Hepatocyte (in vitro differentiated cells): ENCODE measurements around the gene ADRB2. TPM values are rescaled to one million over a fixed set of nuclear protein-coding genes. Genes with fewer than 3 reads are reported as not detected.

Experiments
- DNase-seq: peaks from one replicate; pipeline ENCODE4 v3.0.0-alpha.2; 2016; ENCODE audit warnings: low spot score
- H2AFZ ChIP-seq: fragments of 200-600 bp; sonication (generic); 2 replicates; pipeline ENCODE4 v1.6.0; 2016; ENCODE audit warnings: antibody characterized with exemption, mild to moderate bottlenecking
- H3K27ac ChIP-seq: fragments of 200-600 bp; sonication (generic); 2 replicates; pipeline ENCODE4 v1.5.1; 2016; ENCODE audit warnings: mild to moderate bottlenecking
- H3K27me3 ChIP-seq: fragments of 200-600 bp; sonication (generic); 2 replicates; pipeline ENCODE4 v1.6.1; 2016
- H3K36me3 ChIP-seq: fragments of 200-600 bp; sonication (generic); replicated peaks from 2 replicates; pipeline ENCODE4 v1.5.1; 2016; ENCODE audit warnings: low read depth; ENCODE audit not compliant: insufficient read depth
- H3K4me1 ChIP-seq: fragments of 200-600 bp; sonication (generic); 2 replicates; pipeline ENCODE4 v1.5.1; 2016; ENCODE audit warnings: mild to moderate bottlenecking, moderate library complexity; ENCODE audit not compliant: insufficient read depth
- H3K4me2 ChIP-seq: fragments of 200-600 bp; sonication (generic); 2 replicates; pipeline ENCODE4 v1.6.0; 2016
- H3K4me3 ChIP-seq: fragments of 200-600 bp; sonication (generic); 2 replicates; pipeline ENCODE4 v1.5.1; 2016; ENCODE audit warnings: mild to moderate bottlenecking
- H3K79me2 ChIP-seq: fragments of 200-600 bp; sonication (generic); 2 replicates; pipeline ENCODE4 v1.6.0; 2017; ENCODE audit warnings: mild to moderate bottlenecking
- H3K9me2 ChIP-seq: fragments of 200-600 bp; sonication (generic); replicated peaks from 2 replicates; pipeline ENCODE4 v1.6.0; 2017; ENCODE audit warnings: mild to moderate bottlenecking; ENCODE audit not compliant: insufficient read depth
- H3K9me3 ChIP-seq: fragments of 200-600 bp; sonication (generic); 2 replicates; pipeline ENCODE4 v1.5.1; 2016; ENCODE audit warnings: low read depth, mild to moderate bottlenecking
- H4K20me1 ChIP-seq: fragments of 200-600 bp; sonication (generic); 2 replicates; pipeline ENCODE4 v1.6.0; 2016; ENCODE audit warnings: mild to moderate bottlenecking; ENCODE audit not compliant: insufficient read depth, poor library complexity, severe bottlenecking
- CTCF ChIP-seq: fragments of 200-600 bp; sonication (generic); IDR thresholded peaks from 2 replicates; pipeline ENCODE4 v1.5.1; 2016; ENCODE audit warnings: antibody characterized with exemption, mild to moderate bottlenecking; ENCODE audit not compliant: poor library complexity
- EZH2 ChIP-seq: fragments of 200-600 bp; sonication (generic); IDR thresholded peaks from 2 replicates; pipeline ENCODE4 v1.6.1; 2016; ENCODE audit warnings: antibody characterized with exemption, mild to moderate bottlenecking, borderline replicate concordance
- EZH2phosphoT487 ChIP-seq: fragments of 200-600 bp; sonication (generic); IDR thresholded peaks from one replicate; pipeline ENCODE4 v1.6.1; 2018; ENCODE audit warnings: antibody characterized with exemption, mild to moderate bottlenecking, low read depth, moderate library complexity; ENCODE audit not compliant: unreplicated experiment, severe bottlenecking
- WGBS: methylation state at CpG from one replicate; pipeline ENCODE4 v1.1.6; 2016; ENCODE audit warnings: low lambda C conversion rate; ENCODE audit errors: missing lambda C conversion rate; 5-methylcytosine and 5-hydroxymethylcytosine counted together
- polyA plus RNA-seq: library from polyadenylated mRNA; unstranded; fragments of >200 nt; fragmentation: Nextera tagmentation; extraction: Ambion mirVana; gene quantifications from 2 replicates; pipeline ENCODE4 v1.2.1, GENCODE V29; 2016
- total RNA-seq: library from RNA; depleted of rRNA; stranded (reverse); fragments of >200 nt; gene quantifications from 2 replicates; pipeline ENCODE4 v1.2.3, GENCODE V29; 2014

Gene ADRB2
- total and polyA plus RNA-seq, 2 experiments from 2014 or later: 0.63 to 1.1 TPM

GRCh38 chr5:148791696-148792095 lies 34.7 kb upstream of the ADRB2 start:
- TF ChIP-seq CTCF: no peak
- TF ChIP-seq EZH2: no peak
- no peak for TF ChIP-seq EZH2phosphoT487

GRCh38 chr5:148792744-148793143 lies 33.7 kb upstream of the ADRB2 start:
- no peaks in the 10 kb centered on the region for H3K9me2 ChIP-seq
- H4K20me1 ChIP-seq: no peaks in the 10 kb centered on the region
- H3K79me2 ChIP-seq: no peaks in the 10 kb centered on the region
- no peak overlapping the region for H2AFZ ChIP-seq
- WGBS: 91% methylated on average over 4 of the region's 4 CpGs
- DNase-seq: no peak
- no peak overlapping the region for H3K4me2 ChIP-seq
- no peaks in the 10 kb centered on the region for H3K4me1 ChIP-seq
- no peak overlapping the region for H3K4me3 ChIP-seq
- H3K9me3 ChIP-seq: no peaks in the 10 kb centered on the region
- no peak overlapping the region for H3K27ac ChIP-seq
- TF ChIP-seq CTCF (no peak), EZH2 (no peak)
- H3K27me3 ChIP-seq: no peaks in the 10 kb centered on the region
- no peaks in the 10 kb centered on the region for H3K36me3 ChIP-seq

More at GRCh38 chr5:148791696-148792095, 34.7 kb upstream of the ADRB2 start:
- Histone ChIP-seq H3K4me3 (no peak overlapping the region), H3K27ac (no peak overlapping the region), H2AFZ (no peak overlapping the region), H4K20me1 (no peaks in the 10 kb centered on the region), H3K27me3 (no peaks in the 10 kb centered on the region), H3K79me2 (no peaks in the 10 kb centered on the region), H3K9me3 (no peaks in the 10 kb centered on the region), H3K9me2 (no peaks in the 10 kb centered on the region), H3K36me3 (no peaks in the 10 kb centered on the region), H3K4me2 (no peak overlapping the region), H3K4me1 (no peaks in the 10 kb centered on the region)
- DNase-seq: no peak
- 89% methylated on average over 2 of the region's 2 CpGs for WGBS

GRCh38 chr5:148793261-148793660 lies 33.1 kb upstream of the ADRB2 start:
- Histone ChIP-seq H3K27ac (no peak overlapping the region), H4K20me1 (no peaks in the 10 kb centered on the region), H3K9me3 (no peaks in the 10 kb centered on the region), H3K4me1 (no peaks in the 10 kb centered on the region), H2AFZ (no peak overlapping the region), H3K4me3 (no peak overlapping the region), H3K36me3 (no peaks in the 10 kb centered on the region), H3K79me2 (no peaks in the 10 kb centered on the region), H3K9me2 (no peaks in the 10 kb centered on the region), H3K4me2 (no peak overlapping the region), H3K27me3 (no peaks in the 10 kb centered on the region)
- TF ChIP-seq EZH2phosphoT487: no peak
- no peak for TF ChIP-seq EZH2
- TF ChIP-seq CTCF: no peak
- DNase-seq: no peak

GRCh38 chr5:148794275-148794674 lies 32.1 kb upstream of the ADRB2 start:
- H3K9me3 ChIP-seq: no peaks in the 10 kb centered on the region
- no peaks in the 10 kb centered on the region for H3K79me2 ChIP-seq
- H3K4me3 ChIP-seq: no peak overlapping the region
- no peaks in the 10 kb centered on the region for H3K4me1 ChIP-seq
- H3K4me2 ChIP-seq: no peak overlapping the region
- no peaks in the 10 kb centered on the region for H3K36me3 ChIP-seq
- no peak overlapping the region for H3K27ac ChIP-seq
- H3K9me2 ChIP-seq: no peaks in the 10 kb centered on the region
- TF ChIP-seq EZH2 (no peak), CTCF (no peak), EZH2phosphoT487 (no peak)
- H3K27me3 ChIP-seq: no peaks in the 10 kb centered on the region
- H2AFZ ChIP-seq: no peak overlapping the region
- DNase-seq: no peak
- no peaks in the 10 kb centered on the region for H4K20me1 ChIP-seq
- WGBS: 100% methylated on average over 1 of the region's 1 CpG
